Stimulated activated CD8-positive, alpha-beta memory T cell treated with anti-CD3 and anti-CD28 coated beads, Interleukin-12 subunit alpha, Interleukin-12 subunit beta, amount 100 ng/mL, for 4 hours (primary cell): Measurements from ENCODE around the gene CFLAR.
"Not testable (repeated sequence)": the region's sequence is repeated elsewhere in the genome, so short reads cannot be mapped to it uniquely, and the experiment has no call there.

Experiments used
- DNase-seq: peaks from one replicate; pipeline ENCODE4 v3.0.0-alpha.2; 2020; ENCODE audit warnings: low read depth

CFLAR gene

DNA sequence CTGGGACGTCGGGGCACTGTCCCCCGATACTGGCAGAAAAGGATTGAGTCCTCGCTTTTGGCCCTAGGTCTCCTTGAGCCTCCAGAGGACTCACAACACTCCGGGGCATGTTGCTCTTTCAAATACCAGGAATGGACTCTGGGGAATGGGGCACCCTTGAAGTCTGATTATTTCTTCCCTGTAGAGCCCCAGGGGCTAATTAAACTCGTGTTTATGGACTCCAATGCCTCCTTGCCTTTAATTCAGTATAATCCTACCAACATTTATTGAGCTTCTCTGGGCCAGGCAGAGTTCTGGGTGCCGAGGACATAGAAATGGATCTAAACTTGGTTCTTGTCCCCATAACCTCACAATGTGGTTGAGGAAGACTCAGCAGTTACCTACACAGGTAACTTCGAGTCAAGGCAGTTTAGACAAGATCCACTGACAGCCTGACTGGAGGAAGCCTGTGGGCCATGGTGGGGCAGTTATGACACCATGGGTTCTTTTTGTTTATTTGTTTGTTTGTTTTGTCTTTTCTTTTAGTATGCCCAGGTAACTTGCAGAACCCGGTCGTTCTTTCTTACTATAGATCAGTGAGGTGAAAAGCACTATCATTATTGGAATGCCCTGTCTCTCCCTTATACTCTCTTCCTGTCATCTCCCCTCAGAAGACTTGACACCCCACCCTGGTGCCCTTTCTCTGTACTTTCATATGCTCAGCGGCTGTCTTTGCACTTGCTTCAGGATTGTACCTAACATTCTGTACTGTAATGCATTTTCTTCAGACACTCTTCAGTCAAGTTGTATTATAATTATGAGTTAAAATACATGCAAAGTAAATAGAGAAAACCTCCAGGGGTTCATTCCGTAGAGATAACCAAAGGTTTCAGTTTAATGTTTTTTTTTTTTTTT lies 3.2 kb downstream of the CFLAR start:
- DNase-seq = no peak

DNA sequence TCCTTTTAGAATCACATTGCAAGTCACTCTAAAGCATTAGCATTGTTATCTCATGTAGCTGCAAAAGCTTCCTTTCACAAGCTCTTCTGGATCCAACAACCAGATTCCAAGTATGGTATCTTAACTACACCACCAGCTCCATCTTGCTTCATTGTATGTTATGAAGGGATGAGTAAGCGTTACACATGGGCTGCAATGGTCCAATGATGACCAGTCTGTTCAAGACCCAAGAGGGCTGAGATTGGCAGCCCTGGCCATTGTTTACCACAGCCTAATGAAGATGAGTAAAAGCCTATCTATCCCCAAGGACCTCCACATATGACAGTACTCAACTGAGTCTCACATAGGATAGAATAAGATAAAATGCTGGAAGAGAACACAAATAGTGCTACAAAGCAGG lies 6.3 kb downstream of the CFLAR start:
- no peak for DNase-seq

DNA sequence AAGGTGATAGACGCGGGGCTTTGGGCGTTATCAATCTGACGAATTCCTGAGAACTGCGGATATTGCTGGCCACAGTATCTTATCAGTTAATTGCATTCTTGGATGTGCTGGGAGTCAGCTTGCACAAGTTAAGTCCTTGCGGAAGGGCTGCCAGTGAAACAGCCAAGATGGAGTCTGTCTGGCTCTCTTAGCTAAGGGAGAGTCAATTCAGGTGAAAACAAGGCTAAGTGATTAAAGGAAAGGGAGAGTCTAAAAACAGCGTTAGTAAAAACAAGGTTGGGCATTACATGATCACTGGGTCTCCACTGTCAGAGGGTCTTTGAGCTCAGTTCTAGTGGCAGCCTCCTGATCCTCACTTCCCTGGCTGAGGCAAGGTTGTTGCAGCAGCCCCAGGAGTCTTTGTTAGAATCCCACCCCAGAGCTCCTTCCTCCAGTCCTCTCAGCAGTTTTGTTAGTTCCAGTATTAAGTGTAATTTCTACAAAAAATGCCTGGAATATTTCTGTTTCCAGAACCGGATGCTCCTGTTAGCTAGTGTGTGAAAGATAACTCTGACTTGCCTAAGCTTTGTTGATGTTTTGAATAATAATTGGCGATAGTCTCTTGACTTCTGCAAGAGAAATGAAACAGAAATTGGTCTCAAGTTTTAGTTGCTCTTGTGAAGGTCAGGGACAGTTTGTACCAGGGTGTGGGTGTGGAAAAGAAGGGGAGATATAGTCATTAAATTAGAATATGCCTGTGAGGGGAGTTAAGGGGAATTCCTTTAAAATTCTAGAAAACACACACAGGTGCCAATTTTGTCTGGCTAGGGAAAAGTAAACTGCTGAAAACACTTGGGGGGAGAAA lies 10.6 kb downstream of the CFLAR start:
- DNase-seq = no peak

GRCh38 chr2:201127152-201127511 lies 11.2 kb downstream of the CFLAR start:
- DNase-seq = no peak

GRCh38 chr2:201127570-201127969 lies 11.6 kb downstream of the CFLAR start:
- DNase-seq = no peak

DNA sequence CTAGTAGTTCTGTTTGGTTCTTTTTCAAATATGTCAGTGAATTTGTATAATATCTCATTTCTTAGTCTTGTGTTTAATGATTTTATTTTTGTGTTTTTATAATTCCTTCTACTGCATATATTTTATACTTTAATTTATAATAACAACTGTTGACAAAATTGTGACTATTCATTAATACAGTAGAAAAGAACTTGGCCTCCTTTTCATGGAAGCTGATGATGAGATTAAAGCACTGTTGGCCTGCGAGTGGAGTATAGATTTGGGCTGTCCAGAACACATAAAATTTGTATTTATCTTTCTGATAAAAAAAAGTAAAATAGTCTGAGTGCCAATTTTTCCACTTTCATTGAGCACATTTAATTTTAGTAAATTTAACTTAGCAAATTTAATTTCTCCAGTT lies 12.1 kb downstream of the CFLAR start:
- no peak for DNase-seq

DNA sequence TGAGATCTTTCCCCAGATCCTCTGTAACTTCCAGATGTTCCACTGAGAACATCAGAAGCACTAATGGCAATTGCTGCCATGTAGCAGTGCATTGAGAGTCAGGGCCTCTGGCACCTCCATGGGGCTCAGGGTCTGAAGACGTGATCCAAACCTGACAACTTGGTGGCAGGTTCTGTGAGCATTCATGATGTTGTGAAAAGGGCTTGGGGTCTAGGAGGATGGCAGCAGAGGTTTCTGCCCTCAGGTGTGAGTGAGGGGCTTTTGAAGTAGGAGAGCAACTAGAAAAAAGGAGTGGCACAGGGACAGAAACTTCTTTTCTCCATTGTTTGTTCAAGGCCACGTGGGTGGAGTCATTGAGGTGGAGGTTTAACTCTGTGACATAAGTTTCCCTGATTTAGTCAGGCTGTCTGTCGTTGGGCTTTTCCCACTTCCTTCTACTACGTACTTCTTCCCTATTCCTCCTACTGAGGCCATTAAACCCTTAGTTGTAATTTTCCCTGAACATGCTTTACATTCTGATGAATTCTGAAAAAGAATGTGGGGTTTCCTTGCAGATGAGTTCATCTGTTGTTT lies 13.1 kb downstream of the CFLAR start:
- DNase-seq = no peak

DNA sequence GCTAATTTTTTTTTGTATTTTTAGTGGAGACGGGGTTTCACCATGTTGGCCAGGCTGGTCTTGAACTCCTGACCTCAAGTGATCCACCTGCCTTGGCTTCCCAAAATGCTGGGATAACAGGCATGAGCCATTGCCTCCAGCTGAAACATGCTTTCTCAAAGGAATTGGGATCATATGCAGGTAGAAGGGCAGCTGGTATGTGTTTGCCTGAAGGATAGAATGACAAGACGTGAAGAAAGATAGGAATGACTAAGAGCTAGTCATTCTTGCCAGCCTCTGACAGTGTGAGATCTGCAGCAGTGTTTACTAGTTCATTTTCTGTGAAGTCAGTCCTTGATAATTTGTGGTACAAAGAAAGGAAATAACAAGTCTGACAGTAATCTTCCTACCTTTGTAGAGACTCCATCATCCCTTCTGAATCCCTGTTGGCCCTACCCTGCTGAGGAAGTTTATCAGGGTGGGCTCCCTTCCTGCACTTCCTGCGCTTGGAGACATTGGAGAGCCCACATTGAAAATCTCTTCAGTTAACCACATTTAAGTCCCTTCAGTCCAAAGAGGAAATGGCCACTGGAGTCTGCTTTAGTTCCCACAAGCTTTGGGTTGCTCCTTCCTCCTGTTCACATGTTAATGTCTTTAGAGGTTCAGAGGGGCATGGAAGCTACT lies 14.7 kb downstream of the CFLAR start:
- no peak for DNase-seq

DNA sequence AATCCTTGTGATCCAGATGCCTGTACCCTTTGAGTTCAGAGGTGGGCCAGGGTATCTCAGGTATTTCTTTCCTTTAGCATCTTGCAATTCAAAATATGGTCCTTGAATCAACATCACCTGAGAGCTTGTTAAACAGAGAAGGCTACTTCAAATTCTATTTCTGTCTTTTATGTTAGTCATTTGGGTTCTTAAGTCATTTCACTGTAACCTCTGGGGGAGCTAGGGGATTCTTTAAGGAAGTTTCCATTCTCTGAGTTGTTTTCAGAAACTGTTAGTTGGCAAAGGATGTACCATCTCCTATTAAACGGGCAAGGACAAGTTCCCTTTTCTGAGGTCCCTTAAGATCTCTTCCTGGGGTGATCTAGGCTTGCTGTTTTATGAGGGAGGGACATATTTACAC lies 16.6 kb downstream of the CFLAR start:
- no peak for DNase-seq

DNA sequence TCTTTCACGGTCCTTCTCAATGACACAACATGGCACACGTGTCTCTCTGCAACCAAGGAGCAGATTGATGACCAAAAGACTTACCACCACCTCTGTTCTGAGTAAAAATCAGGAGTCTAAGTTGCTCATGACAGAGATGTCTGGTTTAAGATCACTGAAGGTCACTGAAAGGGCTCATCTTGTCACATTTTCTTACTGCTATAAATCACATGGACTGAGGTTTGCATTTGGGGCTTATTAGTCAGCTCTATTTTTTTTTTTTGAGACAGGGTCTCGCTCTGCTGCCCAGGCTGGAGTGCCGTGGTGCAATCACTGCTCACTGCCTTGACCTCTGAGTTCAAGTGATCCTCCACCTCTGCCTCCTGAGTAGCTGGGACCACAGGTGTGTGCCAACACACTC lies 19.4 kb downstream of the CFLAR start:
- no peak for DNase-seq

DNA sequence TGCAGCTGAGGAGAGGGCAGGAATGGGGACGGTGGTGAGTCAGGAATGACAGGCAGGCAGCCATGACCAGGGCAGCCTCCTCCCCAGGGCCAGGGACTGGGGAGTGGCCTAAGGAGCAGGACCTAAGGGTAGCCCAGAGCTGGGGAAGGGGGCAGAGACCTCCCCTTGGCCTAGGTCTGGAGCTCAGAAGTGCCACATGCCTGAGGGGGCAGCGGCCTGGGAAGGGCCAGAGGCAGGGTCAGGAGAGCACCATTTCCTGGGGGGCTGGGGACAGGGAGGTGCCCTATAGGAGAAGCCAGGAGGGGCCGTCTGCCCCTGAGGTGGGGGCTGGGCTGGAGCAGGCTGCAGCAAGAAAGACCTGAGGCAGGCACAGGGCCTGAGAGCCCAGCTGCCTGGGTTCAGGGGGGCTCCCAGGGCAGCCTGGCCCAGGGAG lies 20.9 kb downstream of the CFLAR start:
- DNase-seq = no peak

- DNase-seq = no peak
Observed at GRCh38 chr2:201137505-201138400, 21.8 kb downstream of the CFLAR start.

GRCh38 chr2:201138401-201138970 lies 22.5 kb downstream of the CFLAR start:
- no peak for DNase-seq

DNA sequence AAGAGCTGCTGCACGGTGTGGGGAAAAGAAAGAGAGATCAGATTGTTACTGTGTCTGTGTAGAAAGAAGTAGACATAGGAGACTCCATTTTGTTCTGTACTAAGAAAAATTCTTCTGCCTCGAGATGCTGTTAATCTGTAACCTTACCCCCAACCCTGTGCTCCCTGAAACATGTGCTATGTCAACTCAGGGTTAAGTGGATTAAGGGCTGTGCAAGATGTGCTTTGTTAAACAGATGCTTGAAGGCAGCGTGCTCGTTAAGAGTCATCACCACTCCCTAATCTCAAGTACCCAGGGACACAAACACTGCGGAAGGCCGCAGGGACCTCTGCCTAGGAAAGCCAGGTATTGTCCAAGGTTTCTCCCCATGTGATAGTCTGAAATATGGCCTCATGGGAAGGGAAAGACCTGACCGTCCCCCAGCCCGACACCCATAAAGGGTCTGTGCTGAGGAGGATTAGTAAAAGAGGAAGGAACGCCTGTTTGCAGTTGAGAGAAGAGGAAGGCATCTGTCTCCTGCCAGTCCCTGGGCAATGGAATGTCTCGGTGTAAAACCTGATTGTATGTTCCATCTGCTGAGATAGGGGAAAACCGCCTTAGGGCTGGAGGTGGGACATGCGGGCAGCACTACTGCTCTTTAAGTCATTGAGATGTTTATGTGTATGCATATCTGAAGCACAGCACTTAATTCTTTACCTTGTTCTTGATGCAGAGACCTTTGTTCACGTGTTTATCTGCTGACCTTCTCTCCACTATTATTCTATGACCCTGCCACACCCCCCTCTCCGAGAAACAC lies 23.2 kb downstream of the CFLAR start:
- not testable (repeated sequence) for DNase-seq

- DNase-seq = no peak
Observed at GRCh38 chr2:201139836-201140604, 24.1 kb downstream of the CFLAR start.

DNA sequence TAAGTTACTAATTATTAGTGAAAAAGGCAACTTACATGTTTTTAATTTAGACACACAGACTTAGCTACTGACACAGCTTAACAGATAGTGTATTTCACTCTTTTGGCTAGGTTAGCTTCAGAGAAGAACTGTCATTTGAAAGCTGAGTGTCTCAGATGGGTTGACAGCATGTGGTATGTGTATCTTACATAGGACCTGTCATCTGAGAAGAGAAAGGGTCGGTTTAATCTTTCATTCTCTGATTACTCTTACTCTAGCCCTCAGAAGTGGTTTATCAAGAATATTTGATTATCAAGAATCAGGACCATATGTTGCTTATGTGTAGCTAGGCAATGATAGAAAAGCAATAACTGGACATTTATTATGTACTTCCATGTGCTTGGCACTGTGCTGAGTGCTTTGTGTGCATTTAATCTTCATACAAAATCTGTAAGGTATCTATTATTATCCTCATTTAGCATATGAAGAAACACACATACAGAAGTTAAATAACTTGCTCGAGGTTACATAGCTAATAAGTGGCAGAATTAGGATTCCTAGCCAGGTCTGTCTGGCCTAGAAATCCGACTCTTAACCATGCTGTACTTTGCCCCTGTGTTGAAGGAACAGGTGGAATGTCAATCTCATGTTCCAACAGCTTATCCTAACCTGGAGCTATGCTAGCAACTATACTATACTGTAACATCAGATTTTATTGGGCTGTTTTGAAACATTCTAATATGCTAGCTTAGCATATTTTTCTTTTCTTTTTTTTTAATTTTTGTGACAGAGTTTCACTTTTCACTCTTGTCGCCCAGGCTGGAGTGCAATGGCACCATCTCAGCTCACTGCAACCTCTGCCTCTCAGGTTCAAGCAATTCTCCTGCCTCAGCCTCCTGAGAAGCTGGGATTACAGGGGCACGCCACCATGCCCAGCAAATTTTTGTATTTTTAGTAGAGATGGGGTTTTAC lies 28.4 kb downstream of the CFLAR start:
- DNase-seq = no peak

DNA sequence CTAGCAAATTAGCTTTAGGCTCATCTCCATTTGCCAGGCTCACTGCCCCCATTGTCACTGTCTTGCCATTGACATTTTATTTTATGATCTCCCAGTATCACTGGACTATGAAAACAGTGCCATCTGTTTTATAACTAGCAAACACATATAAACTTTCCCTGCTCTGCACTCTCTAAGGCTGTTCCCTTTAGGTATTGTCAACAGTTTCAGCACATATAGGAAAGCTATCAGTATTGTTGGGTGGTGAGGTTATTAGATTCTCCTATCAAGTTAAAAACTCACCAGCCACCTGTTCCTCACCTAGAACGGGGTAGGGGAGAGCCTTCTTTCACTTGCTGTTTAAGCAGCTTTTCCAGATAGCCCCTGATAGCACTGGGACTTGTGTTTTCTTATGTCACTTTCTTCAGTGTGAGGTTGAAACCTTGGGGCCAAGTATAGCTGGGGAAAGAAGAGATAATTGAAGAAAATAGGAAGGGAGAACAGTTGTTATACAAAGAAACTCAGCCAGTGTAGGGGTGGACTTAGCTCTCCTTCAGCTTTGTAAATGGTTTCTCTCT lies 32.5 kb downstream of the CFLAR start:
- DNase-seq = no peak
